HL-60 (cell line): ENCODE measurements around the gene CLIC3.

Source experiments
- TF ChIP-seq, protein P1 (sequence below): IDR thresholded peaks from one replicate; pipeline ENCODE4 v1.5.1; 2011; ENCODE audit warnings: low read length, control low read depth, inconsistent platforms; ENCODE audit not compliant: insufficient read depth
- TF ChIP-seq, protein P2 (sequence below): IDR thresholded peaks from 2 replicates; pipeline ENCODE4 v1.6.1; 2012; ENCODE audit warnings: low read depth; ENCODE audit not compliant: insufficient replicate concordance

DNA sequence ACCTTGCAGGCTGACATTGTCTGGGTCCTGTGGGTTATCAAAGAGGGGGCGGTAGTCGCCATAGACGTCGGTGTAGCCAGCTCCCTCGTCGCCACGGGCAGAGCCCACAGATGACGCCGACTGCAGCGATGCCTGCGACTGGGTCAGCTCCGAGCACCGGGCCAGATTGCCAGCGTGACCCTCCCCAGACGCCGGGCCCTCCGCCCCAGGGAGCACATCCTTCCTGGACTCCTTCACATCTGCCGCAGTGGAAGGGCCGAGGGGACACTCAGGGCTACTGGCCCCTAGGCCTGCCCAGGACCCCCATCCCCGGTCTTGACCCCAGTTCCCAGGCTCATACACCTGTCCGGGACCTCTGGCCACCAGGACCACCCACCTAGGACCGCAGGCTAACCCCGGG, 17.8 kb upstream of the CLIC3 start:
- TF ChIP-seq, protein P1, sequence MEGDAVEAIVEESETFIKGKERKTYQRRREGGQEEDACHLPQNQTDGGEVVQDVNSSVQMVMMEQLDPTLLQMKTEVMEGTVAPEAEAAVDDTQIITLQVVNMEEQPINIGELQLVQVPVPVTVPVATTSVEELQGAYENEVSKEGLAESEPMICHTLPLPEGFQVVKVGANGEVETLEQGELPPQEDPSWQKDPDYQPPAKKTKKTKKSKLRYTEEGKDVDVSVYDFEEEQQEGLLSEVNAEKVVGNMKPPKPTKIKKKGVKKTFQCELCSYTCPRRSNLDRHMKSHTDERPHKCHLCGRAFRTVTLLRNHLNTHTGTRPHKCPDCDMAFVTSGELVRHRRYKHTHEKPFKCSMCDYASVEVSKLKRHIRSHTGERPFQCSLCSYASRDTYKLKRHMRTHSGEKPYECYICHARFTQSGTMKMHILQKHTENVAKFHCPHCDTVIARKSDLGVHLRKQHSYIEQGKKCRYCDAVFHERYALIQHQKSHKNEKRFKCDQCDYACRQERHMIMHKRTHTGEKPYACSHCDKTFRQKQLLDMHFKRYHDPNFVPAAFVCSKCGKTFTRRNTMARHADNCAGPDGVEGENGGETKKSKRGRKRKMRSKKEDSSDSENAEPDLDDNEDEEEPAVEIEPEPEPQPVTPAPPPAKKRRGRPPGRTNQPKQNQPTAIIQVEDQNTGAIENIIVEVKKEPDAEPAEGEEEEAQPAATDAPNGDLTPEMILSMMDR: no peak
- TF ChIP-seq, protein P2, sequence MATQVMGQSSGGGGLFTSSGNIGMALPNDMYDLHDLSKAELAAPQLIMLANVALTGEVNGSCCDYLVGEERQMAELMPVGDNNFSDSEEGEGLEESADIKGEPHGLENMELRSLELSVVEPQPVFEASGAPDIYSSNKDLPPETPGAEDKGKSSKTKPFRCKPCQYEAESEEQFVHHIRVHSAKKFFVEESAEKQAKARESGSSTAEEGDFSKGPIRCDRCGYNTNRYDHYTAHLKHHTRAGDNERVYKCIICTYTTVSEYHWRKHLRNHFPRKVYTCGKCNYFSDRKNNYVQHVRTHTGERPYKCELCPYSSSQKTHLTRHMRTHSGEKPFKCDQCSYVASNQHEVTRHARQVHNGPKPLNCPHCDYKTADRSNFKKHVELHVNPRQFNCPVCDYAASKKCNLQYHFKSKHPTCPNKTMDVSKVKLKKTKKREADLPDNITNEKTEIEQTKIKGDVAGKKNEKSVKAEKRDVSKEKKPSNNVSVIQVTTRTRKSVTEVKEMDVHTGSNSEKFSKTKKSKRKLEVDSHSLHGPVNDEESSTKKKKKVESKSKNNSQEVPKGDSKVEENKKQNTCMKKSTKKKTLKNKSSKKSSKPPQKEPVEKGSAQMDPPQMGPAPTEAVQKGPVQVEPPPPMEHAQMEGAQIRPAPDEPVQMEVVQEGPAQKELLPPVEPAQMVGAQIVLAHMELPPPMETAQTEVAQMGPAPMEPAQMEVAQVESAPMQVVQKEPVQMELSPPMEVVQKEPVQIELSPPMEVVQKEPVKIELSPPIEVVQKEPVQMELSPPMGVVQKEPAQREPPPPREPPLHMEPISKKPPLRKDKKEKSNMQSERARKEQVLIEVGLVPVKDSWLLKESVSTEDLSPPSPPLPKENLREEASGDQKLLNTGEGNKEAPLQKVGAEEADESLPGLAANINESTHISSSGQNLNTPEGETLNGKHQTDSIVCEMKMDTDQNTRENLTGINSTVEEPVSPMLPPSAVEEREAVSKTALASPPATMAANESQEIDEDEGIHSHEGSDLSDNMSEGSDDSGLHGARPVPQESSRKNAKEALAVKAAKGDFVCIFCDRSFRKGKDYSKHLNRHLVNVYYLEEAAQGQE: no peak
